ENCODE data around the gene ZNF80. TPM values are rescaled to one million over a fixed set of nuclear protein-coding genes. Genes with fewer than 3 reads are reported as not detected.

The ZNF80 gene
- total and polyA plus RNA-seq, 2 of the 8 experiments (the other 6 are each of a cell fraction or from before 2014, with no cell fraction given): not detected

- no peaks in the 10 kb centered on the region for H3K79me2 ChIP-seq (ENCODE audit: control insufficient read depth in 1 of 2, insufficient read depth in 2 of 2, low read length in 2 of 2)
- no peak overlapping the region for H2BK120ac ChIP-seq (replicated peaks; ENCODE audit: low read depth, low read length)
- FAIRE-seq (no peak), DNase-seq (ENCODE audit: low read depth in 1 of 2, low spot score in 2 of 2) (no peak)
- H4K20me1 ChIP-seq (replicated peaks in 1 of 2; ENCODE audit: control insufficient read depth in 1 of 2, insufficient read depth in 2 of 2, low read length in 2 of 2): no peaks in the 10 kb centered on the region
- no peak overlapping the region for H2BK15ac ChIP-seq (ENCODE audit: low read length)
- no peak overlapping the region for H3K9ac ChIP-seq (replicated peaks in 1 of 4; ENCODE audit: extremely low read depth in 1 of 4, low read depth in 3 of 4, low read length in 3 of 4)
- no peak overlapping the region for H3K23ac ChIP-seq (ENCODE audit: insufficient read length)
- ChIA-PET CTCF (ENCODE audit: partially characterized antibody) (interaction anchor here (0.6 to 0.8 kb wide), 2 partner anchors 22 to 171 kb away, joined by 3 read pairs; no protein-coding TSS in a partner anchor), POLR2A (ENCODE audit: partially characterized antibody) (interaction anchor here (0.6 kb wide), 1 partner anchor 17 kb away, joined by 3 read pairs; no protein-coding TSS in a partner anchor)
- H3K23me2 ChIP-seq (ENCODE audit: low read depth, low read length): no peaks in the 10 kb centered on the region
- no peak overlapping the region for H2BK20ac ChIP-seq (ENCODE audit: low read length)
- H3K56ac ChIP-seq (replicated peaks; ENCODE audit: insufficient read length, low read depth, low read length): no peak overlapping the region
- H3K79me1 ChIP-seq (ENCODE audit: low read depth, low read length): no peaks in the 10 kb centered on the region
- H4K91ac ChIP-seq (replicated peaks; ENCODE audit: insufficient read length, low read length): no peak overlapping the region
- H2BK5ac ChIP-seq (ENCODE audit: low read depth, low read length): no peak overlapping the region
- no peak overlapping the region for H4K8ac ChIP-seq (ENCODE audit: extremely low read depth, insufficient read depth, low read length)
- no peak overlapping the region for H4K5ac ChIP-seq (ENCODE audit: insufficient read length, low read depth, low read length)
- no peak overlapping the region for H3K4me2 ChIP-seq (ENCODE audit: insufficient read depth in 1 of 2, low read depth in 2 of 2, low read length in 2 of 2)
- no peak overlapping the region for H2AFZ ChIP-seq (ENCODE audit: low read length)
- no peak overlapping the region for H3K4me3 ChIP-seq (ENCODE audit: extremely low read depth in 1 of 4, insufficient read depth in 2 of 4, low read depth in 3 of 4, low read length in 4 of 4)
- H2AK5ac ChIP-seq (ENCODE audit: low read depth, low read length): no peak overlapping the region
- H3K4me1 ChIP-seq (replicated peaks in 1 of 4; ENCODE audit: control insufficient read depth in 3 of 4, insufficient read depth in 4 of 4, low read length in 3 of 4): no peaks in the 10 kb centered on the region
- H3K14ac ChIP-seq (ENCODE audit: insufficient read length): no peak overlapping the region
- H3K27me3 ChIP-seq (replicated peaks in 1 of 4; ENCODE audit: control insufficient read depth in 3 of 4, extremely low read depth in 1 of 4, insufficient read depth in 3 of 4, low read length in 3 of 4): no peaks in the 10 kb centered on the region
- no peak overlapping the region for H3K18ac ChIP-seq (ENCODE audit: extremely low read depth, low read length)
- no peaks in the 10 kb centered on the region for H3K36me3 ChIP-seq (ENCODE audit: control insufficient read depth in 2 of 4, insufficient read depth in 4 of 4, low read length in 3 of 4)
- no peak overlapping the region for H3K4ac ChIP-seq (replicated peaks; ENCODE audit: insufficient read length, low read depth, low read length)
- TF ChIP-seq CHD1 (IDR thresholded peaks at IDR 0.05; ENCODE audit: low read depth, low read length): no peak
- no peak for TF ChIP-seq SIN3A (conservative IDR thresholded peaks at IDR 0.05 in 1 of 2, IDR thresholded peaks at IDR 0.05 in 1 of 2; ENCODE audit: low read depth in 1 of 2, low read length in 2 of 2)
- TF ChIP-seq TCF12 (IDR thresholded peaks at IDR 0.05; ENCODE audit: low read depth, low read length): no peak
- no peak for TF ChIP-seq EGR1 (IDR thresholded peaks at IDR 0.05; ENCODE audit: borderline replicate concordance, low read depth, low read length)
- TF ChIP-seq, protein P1, sequence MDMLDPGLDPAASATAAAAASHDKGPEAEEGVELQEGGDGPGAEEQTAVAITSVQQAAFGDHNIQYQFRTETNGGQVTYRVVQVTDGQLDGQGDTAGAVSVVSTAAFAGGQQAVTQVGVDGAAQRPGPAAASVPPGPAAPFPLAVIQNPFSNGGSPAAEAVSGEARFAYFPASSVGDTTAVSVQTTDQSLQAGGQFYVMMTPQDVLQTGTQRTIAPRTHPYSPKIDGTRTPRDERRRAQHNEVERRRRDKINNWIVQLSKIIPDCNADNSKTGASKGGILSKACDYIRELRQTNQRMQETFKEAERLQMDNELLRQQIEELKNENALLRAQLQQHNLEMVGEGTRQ (IDR thresholded peaks at IDR 0.05; ENCODE audit: low read length): no peak
- TF ChIP-seq JUN (IDR thresholded peaks at IDR 0.05; ENCODE audit: low read depth, low read length): no peak
- TF ChIP-seq SIX5 (IDR thresholded peaks at IDR 0.05; ENCODE audit: low read depth, low read length): no peak
- no peak overlapping the region for H2BK12ac ChIP-seq (ENCODE audit: low read depth, low read length)
- no peaks in the 10 kb centered on the region for H3K9me3 ChIP-seq (ENCODE audit: insufficient read depth in 2 of 2, low read depth in 1 of 2, low read length in 1 of 2)
- H3K27ac ChIP-seq (ENCODE audit: low read depth, low read length): no peak overlapping the region
These were observed 45.2 kb downstream of the ZNF80 start for GRCh38 chr3:114192136-114192535.
